Measurements from ENCODE around the gene ZNF157. TPM values are rescaled to one million over a fixed set of nuclear protein-coding genes. Genes with fewer than 3 reads are reported as not detected.

ZNF157 gene
- total and polyA plus RNA-seq, 10 of the 15 experiments (the other 5 are each of a cell fraction or from before 2014, with no cell fraction given) = 0.05 to 0.18 (median 0.12) TPM; not detected in 4

- ChIA-PET POLR2A (no interaction called here), CTCF (no interaction called here), RAD21 (ENCODE audit: unreplicated experiment) (interaction anchor here (0.6 kb wide), 1 partner anchor 195 kb away, joined by 3 read pairs; no protein-coding TSS in a partner anchor), SMC1A (ENCODE audit: uncharacterized antibody, unreplicated experiment) (no interaction called here)
- Histone ChIP-seq H3K79me2 (ENCODE audit: control insufficient read depth, insufficient read depth, low read length) (no peaks in the 10 kb centered on the region), H3K27ac (ENCODE audit: control insufficient read depth, insufficient read depth) (no peak overlapping the region), H2AFZ (ENCODE audit: control insufficient read depth, low read depth, low read length) (no peak overlapping the region), H3K4me3 (no peak overlapping the region), H4K20me1 (ENCODE audit: control insufficient read depth, insufficient read depth) (no peaks in the 10 kb centered on the region), H3K9me3 (replicated peaks; ENCODE audit: control insufficient read depth, insufficient read depth, low read length) (no peaks in the 10 kb centered on the region), H3K4me2 (ENCODE audit: control insufficient read depth, insufficient read depth) (no peak overlapping the region), H3K4me1 (ENCODE audit: control insufficient read depth, insufficient read depth, low read length) (no peaks in the 10 kb centered on the region), H3K36me3 (ENCODE audit: control insufficient read depth in 2 of 2, insufficient read depth in 2 of 2, low read length in 1 of 2) (no peaks in the 10 kb centered on the region), H3K9ac (ENCODE audit: control insufficient read depth, insufficient read depth, low read length) (no peak overlapping the region), H3K27me3 (replicated peaks in 1 of 2; ENCODE audit: control insufficient read depth in 2 of 2, insufficient read depth in 2 of 2, low read length in 1 of 2) (no peaks in the 10 kb centered on the region)
- ATAC-seq = no peak
- no peak for TF ChIP-seq NR2C1 (IDR thresholded peaks at IDR 0.05)
- no peak for TF ChIP-seq EED (IDR thresholded peaks at IDR 0.05; ENCODE audit: low read depth)
- TF ChIP-seq TCF3 (IDR thresholded peaks at IDR 0.05; ENCODE audit: borderline replicate concordance, insufficient read depth, low read depth, low read length) = no peak
- TF ChIP-seq ZNF24 (IDR thresholded peaks at IDR 0.05) = no peak
- no peak for TF ChIP-seq ZBTB40 (IDR thresholded peaks at IDR 0.05; ENCODE audit: borderline replicate concordance)
- no peak for TF ChIP-seq TARDBP (IDR thresholded peaks at IDR 0.05; ENCODE audit: borderline replicate concordance)
- no peak for TF ChIP-seq CHD2 (IDR thresholded peaks at IDR 0.05; ENCODE audit: borderline replicate concordance, low read depth, low read length)
- TF ChIP-seq MXI1 (IDR thresholded peaks at IDR 0.05; ENCODE audit: low read depth, low read length) = no peak
- TF ChIP-seq TCF7 (IDR thresholded peaks at IDR 0.05; ENCODE audit: borderline replicate concordance) = no peak
- no peak for TF ChIP-seq CBX5 (IDR thresholded peaks at IDR 0.05; ENCODE audit: low read depth)
- no peak for TF ChIP-seq SUZ12 (IDR thresholded peaks at IDR 0.05; ENCODE audit: unreplicated experiment)
- TF ChIP-seq, protein P1, sequence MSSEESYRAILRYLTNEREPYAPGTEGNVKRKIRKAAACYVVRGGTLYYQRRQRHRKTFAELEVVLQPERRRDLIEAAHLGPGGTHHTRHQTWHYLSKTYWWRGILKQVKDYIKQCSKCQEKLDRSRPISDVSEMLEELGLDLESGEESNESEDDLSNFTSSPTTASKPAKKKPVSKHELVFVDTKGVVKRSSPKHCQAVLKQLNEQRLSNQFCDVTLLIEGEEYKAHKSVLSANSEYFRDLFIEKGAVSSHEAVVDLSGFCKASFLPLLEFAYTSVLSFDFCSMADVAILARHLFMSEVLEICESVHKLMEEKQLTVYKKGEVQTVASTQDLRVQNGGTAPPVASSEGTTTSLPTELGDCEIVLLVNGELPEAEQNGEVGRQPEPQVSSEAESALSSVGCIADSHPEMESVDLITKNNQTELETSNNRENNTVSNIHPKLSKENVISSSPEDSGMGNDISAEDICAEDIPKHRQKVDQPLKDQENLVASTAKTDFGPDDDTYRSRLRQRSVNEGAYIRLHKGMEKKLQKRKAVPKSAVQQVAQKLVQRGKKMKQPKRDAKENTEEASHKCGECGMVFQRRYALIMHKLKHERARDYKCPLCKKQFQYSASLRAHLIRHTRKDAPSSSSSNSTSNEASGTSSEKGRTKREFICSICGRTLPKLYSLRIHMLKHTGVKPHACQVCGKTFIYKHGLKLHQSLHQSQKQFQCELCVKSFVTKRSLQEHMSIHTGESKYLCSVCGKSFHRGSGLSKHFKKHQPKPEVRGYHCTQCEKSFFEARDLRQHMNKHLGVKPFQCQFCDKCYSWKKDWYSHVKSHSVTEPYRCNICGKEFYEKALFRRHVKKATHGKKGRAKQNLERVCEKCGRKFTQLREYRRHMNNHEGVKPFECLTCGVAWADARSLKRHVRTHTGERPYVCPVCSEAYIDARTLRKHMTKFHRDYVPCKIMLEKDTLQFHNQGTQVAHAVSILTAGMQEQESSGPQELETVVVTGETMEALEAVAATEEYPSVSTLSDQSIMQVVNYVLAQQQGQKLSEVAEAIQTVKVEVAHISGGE (CRISPR knock-in tag; IDR thresholded peaks at IDR 0.05) = no peak
- TF ChIP-seq JUNB (IDR thresholded peaks at IDR 0.05) = no peak
- TF ChIP-seq ZNF207 (IDR thresholded peaks at IDR 0.05; ENCODE audit: borderline replicate concordance) = no peak
- no peak for TF ChIP-seq MAX (IDR thresholded peaks at IDR 0.05; ENCODE audit: low read depth, low read length)
- TF ChIP-seq SMAD5 (IDR thresholded peaks at IDR 0.05; ENCODE audit: low read depth) = no peak
- no peak for TF ChIP-seq NBN (IDR thresholded peaks at IDR 0.05)
- TF ChIP-seq ETV6 (conservative IDR thresholded peaks at IDR 0.05 in 1 of 2, IDR thresholded peaks at IDR 0.05 in 1 of 2; ENCODE audit: borderline replicate concordance in 1 of 2, low read depth in 1 of 2) = no peak
- TF ChIP-seq MTA3 (IDR thresholded peaks at IDR 0.05; ENCODE audit: borderline replicate concordance, low read length) = no peak
- intact Hi-C loops (cut with micrococcal nuclease; ENCODE audit: unreplicated experiment) = no loop called here
- WGBS (ENCODE audit: insufficient coverage, insufficient replicate concordance, low lambda C conversion rate, missing lambda C conversion rate) = 50% methylated on average over 1 of the region's 1 CpG
- in situ Hi-C loops (cut with MboI) = no loop called here
- no TSS peak for BruUV-seq (replicated peaks)
- no peak for FAIRE-seq
- no peak for DNase-seq (ENCODE audit: low read depth, low spot score)
These were observed 20.4 kb downstream of the ZNF157 start for GRCh38 chrX:47390780-47391179.
